T-cell (primary cell): ENCODE results near the gene PHYKPL. TPM values are rescaled to one million over a fixed set of nuclear protein-coding genes. Genes with fewer than 3 reads are reported as not detected.
A peak's percentile ranks its signal among the peaks of the same experiment; 100 is the strongest.
"Not testable (repeated sequence)": the region's sequence is repeated elsewhere in the genome, so short reads cannot be mapped to it uniquely, and the experiment has no call there.

Source experiments
- ATAC-seq, 4 experiments: fragments of 200-7000 bp in 3 of 4; fragments of 150-1000 bp in 1 of 4; cut with Tn5 transposase; replicated peaks in 1 of 4; 1 replicate in 3 of 4; 2 replicates in 1 of 4; pipeline ENCODE4 v1.10.0; 2021; ENCODE audit warnings: moderate library complexity in 3 of 4, mild to moderate bottlenecking in 2 of 4, moderate number of reproducible peaks in 1 of 4
- CTCF ChIA-PET, 2 donors: fragments of 300-600 bp; sonication (Branson Sonifier 250); formaldehyde crosslinking; loops; one replicate each; lab custom pipeline; 2022; ENCODE audit warnings: antibody characterized with exemption in 2 of 2; lab: Charles Lee
- POLR2A ChIA-PET, 2 donors: fragments of 300-600 bp; sonication (Branson Sonifier 250); formaldehyde crosslinking; loops; one replicate each; lab custom pipeline; 2022; ENCODE audit warnings: antibody characterized with exemption in 2 of 2; lab: Charles Lee
- DNase-seq, 35 experiments: peaks; one replicate each; pipeline versions ENCODE4 v3.0.0 to v3.0.0-alpha.2; 2013 to 2023
- H3K27ac ChIP-seq: one replicate; pipeline ENCODE4 v1.5.1; 2013; ENCODE audit warnings: low read length
- H3K27me3 ChIP-seq, 2 experiments: replicated peaks in 1 of 2; 1 replicate in 1 of 2; 2 replicates in 1 of 2; pipeline versions ENCODE4 v1.6.1 to v1.7.0; 2013; ENCODE audit warnings: low read length in 1 of 2, mixed read lengths in 1 of 2; ENCODE audit not compliant: control insufficient read depth in 2 of 2, insufficient read depth in 2 of 2; ENCODE audit errors: extremely low read depth in 1 of 2
- H3K36me3 ChIP-seq, 2 donors: 1 replicate in 1 of 2; 2 replicates in 1 of 2; pipeline versions ENCODE4 v1.6.1 to v1.7.0; 2013; ENCODE audit warnings: low read length in 1 of 2; ENCODE audit not compliant: control insufficient read depth in 2 of 2, insufficient read depth in 1 of 2; ENCODE audit errors: extremely low read depth in 1 of 2
- H3K4me1 ChIP-seq, 2 experiments: 1 replicate in 1 of 2; 2 replicates in 1 of 2; pipeline versions ENCODE4 v1.6.1 to v1.7.0; 2013; ENCODE audit warnings: low read length in 2 of 2, mixed read lengths in 1 of 2; ENCODE audit not compliant: insufficient read depth in 2 of 2, control insufficient read depth in 1 of 2; ENCODE audit errors: extremely low read depth in 1 of 2
- H3K4me3 ChIP-seq, 2 donors: 1 replicate in 1 of 2; 2 replicates in 1 of 2; pipeline versions ENCODE4 v1.5.1 to v1.7.0; 2013; ENCODE audit warnings: mild to moderate bottlenecking in 2 of 2, low read length in 1 of 2, moderate library complexity in 1 of 2; ENCODE audit not compliant: control insufficient read depth in 1 of 2; ENCODE audit errors: extremely low read depth in 1 of 2
- H3K9me3 ChIP-seq: 2 replicates; pipeline ENCODE4 v1.7.0; 2013
- H3K27ac Mint-ChIP-seq, 2 donors: one replicate each; pipeline ENCODE4 v1.8.0; 2020 to 2021; ENCODE audit warnings: mild to moderate bottlenecking in 2 of 2, mixed read lengths in 2 of 2
- H3K27me3 Mint-ChIP-seq, 2 donors: one replicate each; pipeline ENCODE4 v1.8.0; 2021 to 2022; ENCODE audit warnings: mixed read lengths in 2 of 2
- H3K36me3 Mint-ChIP-seq: one replicate; pipeline ENCODE4 v1.8.0; 2021; ENCODE audit warnings: mixed read lengths
- H3K4me1 Mint-ChIP-seq, 3 donors: one replicate each; pipeline ENCODE4 v1.8.0; 2020 to 2022; ENCODE audit warnings: mixed read lengths in 3 of 3, mild to moderate bottlenecking in 1 of 3
- H3K4me3 Mint-ChIP-seq, 3 donors: one replicate each; pipeline ENCODE4 v1.8.0; 2020 to 2022; ENCODE audit warnings: mild to moderate bottlenecking in 3 of 3, mixed read lengths in 3 of 3, moderate library complexity in 3 of 3
- H3K9me3 Mint-ChIP-seq, 3 donors: one replicate each; pipeline ENCODE4 v1.8.0; 2020 to 2022; ENCODE audit warnings: mixed read lengths in 3 of 3
- WGBS: methylation state at CpG from one replicate; pipeline ENCODE4 v1.1.5; 2013; ENCODE audit warnings: missing lambda C conversion rate; ENCODE audit not compliant: insufficient coverage; 5-methylcytosine and 5-hydroxymethylcytosine counted together
- total RNA-seq, 35 experiments: library from RNA in 6 of 35; stranded (reverse) in 6 of 35; fragments of 120-200 nt in 1 of 35; gene quantifications; one replicate each; pipeline versions ENCODE4 v1.2.1 to v1.2.4 and lab custom pipeline; 2013 to 2026

The PHYKPL gene
- total RNA-seq, 5 donors from 2014 or later (not counting 1 experiment from before 2014, with no cell fraction given): 135 to 208 (median 193) TPM

DNA sequence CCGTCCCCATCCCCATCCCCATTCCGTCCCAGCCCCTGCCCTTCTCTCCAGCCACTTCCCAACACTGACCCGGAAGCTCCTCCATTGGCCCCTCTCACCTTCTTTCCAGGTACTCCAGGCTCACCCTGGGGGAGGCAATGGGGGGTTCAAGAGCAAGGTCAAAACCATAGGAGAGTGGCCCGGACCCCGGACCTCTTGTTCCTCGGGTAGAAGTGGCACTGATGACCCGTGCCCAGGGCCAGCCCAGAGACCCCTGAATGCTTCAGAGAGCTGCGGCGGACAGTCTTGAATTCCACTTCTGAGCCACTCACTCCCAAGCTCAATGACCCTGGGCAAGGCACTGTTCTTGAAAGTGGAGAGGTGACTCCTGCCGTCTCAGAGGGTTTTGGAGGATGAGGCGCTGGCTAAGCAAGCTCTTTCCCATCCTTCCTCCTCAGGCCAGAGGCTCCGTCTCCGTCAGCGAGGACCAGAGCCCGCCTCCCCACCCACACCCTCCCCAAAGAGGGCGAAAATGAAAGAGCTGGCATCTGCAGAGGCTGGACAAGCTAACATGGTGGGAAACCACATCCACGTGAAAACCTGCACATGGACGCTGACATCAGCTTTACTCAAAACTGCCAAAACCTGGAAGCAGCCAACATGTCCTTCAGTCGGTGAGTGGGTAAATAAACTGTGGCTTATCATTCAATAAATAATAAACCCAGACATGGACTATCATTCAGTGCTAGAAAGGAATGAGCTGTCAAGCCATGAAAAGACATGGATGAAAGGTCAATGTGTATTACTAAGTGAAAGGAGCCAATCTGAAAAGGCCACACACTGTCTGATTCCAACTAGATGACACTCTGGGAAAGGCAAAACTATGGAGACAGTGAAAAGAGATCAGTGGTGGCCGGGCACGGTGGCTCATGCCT, 27.3 kb upstream of the PHYKPL start:
- Mint-ChIP-seq H3K36me3 (no peaks in the 10 kb centered on the region), H3K27me3 (no peaks in the 10 kb centered on the region), H3K27ac (no peak overlapping the region), H3K4me1 (no peaks in the 10 kb centered on the region), H3K4me3 (no peak overlapping the region), H3K9me3 (peaks cover 4 to 6% (median 4%) of the 10 kb centered on the region in 3 donors)
- ChIA-PET CTCF (no interaction called here), POLR2A (interaction anchor here in 1 of 2 donors (0.5 kb wide), 1 partner anchor 23 kb away, joined by 3 read pairs; no protein-coding TSS in a partner anchor)
- 64% methylated on average over 8 of the region's 21 CpGs for WGBS
- no peak for DNase-seq
- ATAC-seq: no peak
- Histone ChIP-seq H3K4me1 (no peaks in the 10 kb centered on the region), H3K27ac (no peak overlapping the region), H3K27me3 (peaks cover 0 to 8% of the 10 kb centered on the region in 2 experiments), H3K36me3 (no peaks in the 10 kb centered on the region), H3K4me3 (no peak overlapping the region), H3K9me3 (no peaks in the 10 kb centered on the region)

DNA sequence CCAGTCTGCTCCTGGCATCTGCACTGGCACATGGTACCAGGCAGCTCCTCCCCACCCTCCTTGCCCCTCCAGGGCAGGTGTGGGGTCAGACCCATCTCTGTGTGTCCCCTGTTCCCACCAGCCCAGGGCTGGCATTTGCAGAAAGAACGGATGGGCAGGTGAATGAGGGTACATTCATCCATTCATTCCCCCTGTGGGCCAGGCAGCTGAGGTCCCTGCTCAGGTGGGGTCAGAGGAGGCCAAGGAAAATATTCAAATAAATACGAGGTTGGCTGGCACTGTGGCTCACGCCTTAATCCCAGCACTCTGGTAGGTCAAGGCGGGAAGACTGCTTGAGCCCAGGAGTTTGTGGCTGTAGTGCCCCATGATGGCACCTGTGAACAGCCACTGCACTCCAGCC, 25.0 kb upstream of the PHYKPL start:
- no peaks in the 10 kb centered on the region for H3K36me3 ChIP-seq
- ATAC-seq (no peak), DNase-seq (no peak)
- H3K4me3 ChIP-seq: no peak overlapping the region
- H3K36me3 Mint-ChIP-seq: no peaks in the 10 kb centered on the region
- CTCF ChIA-PET: no interaction called here
- no peak overlapping the region for H3K27ac ChIP-seq
- no peak overlapping the region for H3K4me3 Mint-ChIP-seq
- peaks cover 0 to 11% of the 10 kb centered on the region in 2 experiments for H3K27me3 ChIP-seq
- peaks cover 0 to 1% (median 0%) of the 10 kb centered on the region in 3 donors for H3K9me3 Mint-ChIP-seq
- WGBS: 83% methylated on average over 4 of the region's 4 CpGs
- no peak overlapping the region for H3K27ac Mint-ChIP-seq
- POLR2A ChIA-PET: no interaction called here
- H3K4me1 ChIP-seq: no peaks in the 10 kb centered on the region
- no peaks in the 10 kb centered on the region for H3K9me3 ChIP-seq
- no peaks in the 10 kb centered on the region for H3K27me3 Mint-ChIP-seq
- no peaks in the 10 kb centered on the region for H3K4me1 Mint-ChIP-seq

DNA sequence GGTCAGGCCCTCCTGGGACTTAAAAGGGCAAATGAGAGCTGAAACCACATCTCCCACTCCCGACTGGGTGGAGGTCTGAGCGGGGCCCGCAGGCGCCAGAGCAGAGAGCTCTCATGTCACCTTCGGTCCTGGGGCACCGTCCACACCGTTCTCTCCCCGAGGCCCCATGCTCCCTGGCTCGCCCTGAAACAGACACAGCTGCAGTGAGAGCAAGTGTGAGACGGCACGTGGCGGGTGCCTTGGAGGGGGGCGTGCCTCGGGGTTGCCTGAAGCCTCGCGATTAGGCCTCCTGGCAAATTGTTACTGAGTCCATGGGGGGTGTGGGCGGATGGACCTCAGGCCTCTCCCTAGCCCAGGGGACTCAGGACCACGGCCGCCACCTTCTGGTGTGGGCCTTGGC, 24.1 kb upstream of the PHYKPL start:
- DNase-seq: no peak
- Mint-ChIP-seq H3K9me3 (no peaks in the 10 kb centered on the region), H3K27ac (no peak overlapping the region), H3K4me1 (no peaks in the 10 kb centered on the region), H3K4me3 (no peak overlapping the region), H3K27me3 (no peaks in the 10 kb centered on the region), H3K36me3 (no peaks in the 10 kb centered on the region)
- H3K4me1 ChIP-seq: no peaks in the 10 kb centered on the region
- 85% methylated on average over 18 of the region's 19 CpGs for WGBS
- no peaks in the 10 kb centered on the region for H3K36me3 ChIP-seq
- no peak overlapping the region for H3K27ac ChIP-seq
- no peaks in the 10 kb centered on the region for H3K9me3 ChIP-seq
- ATAC-seq: no peak
- H3K4me3 ChIP-seq: no peak overlapping the region
- ChIA-PET POLR2A (no interaction called here), CTCF (no interaction called here)
- peaks cover 0 to 9% of the 10 kb centered on the region in 2 experiments for H3K27me3 ChIP-seq

DNA sequence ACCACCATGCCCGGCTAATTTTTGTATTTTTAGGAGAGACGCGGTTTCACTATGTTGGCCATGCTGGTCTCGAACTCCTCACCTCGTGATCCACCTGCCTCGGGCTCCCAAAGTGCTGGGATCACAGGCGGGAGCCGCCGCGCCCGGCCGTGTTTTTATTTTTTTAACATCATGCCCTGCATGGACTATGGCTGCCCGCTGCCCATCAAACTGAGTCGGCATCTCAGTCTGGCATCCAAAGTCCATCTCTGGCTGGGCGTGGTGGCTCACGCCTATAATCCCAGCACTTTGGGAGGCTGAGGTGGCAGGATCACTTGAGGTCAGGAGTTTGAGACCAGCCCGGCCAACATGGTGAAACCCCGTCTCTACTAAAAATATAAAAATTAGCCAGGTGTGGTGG, 21.0 kb upstream of the PHYKPL start:
- not testable (repeated sequence) for H3K4me3 Mint-ChIP-seq, H3K27me3 Mint-ChIP-seq

DNA sequence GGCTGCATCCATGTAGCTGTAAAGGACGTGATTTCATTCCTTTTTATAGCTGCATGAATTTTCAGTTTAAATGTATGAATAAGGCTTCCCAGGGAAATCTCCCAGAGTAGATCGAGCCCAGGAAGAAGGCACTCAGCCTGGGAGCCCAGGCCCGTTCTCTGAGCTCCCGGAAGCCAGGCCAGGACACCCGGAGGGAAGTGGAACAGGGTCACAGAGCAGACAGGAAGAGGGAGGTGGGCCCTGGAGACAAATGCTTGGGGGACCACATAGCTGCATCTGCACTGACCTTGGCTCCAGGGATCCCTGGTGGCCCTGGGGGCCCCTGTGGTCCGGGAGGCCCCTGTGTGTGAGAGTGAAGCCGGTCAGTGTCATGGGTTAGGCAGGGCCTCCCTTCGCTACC, 19.7 kb upstream of the PHYKPL start:
- Histone ChIP-seq H3K4me1 (peaks cover 0 to 33% of the 10 kb centered on the region in 2 experiments), H3K27ac (no peak overlapping the region), H3K4me3 (no peak overlapping the region), H3K36me3 (no peaks in the 10 kb centered on the region), H3K9me3 (no peaks in the 10 kb centered on the region), H3K27me3 (peaks cover 0 to 7% of the 10 kb centered on the region in 2 experiments)
- peaks cover 16 to 21% (median 17%) of the 10 kb centered on the region in 3 donors for H3K4me1 Mint-ChIP-seq
- ATAC-seq: no peak
- no peak overlapping the region for H3K4me3 Mint-ChIP-seq
- no peaks in the 10 kb centered on the region for H3K36me3 Mint-ChIP-seq
- H3K27ac Mint-ChIP-seq: no peak overlapping the region
- 52% methylated on average over 5 of the region's 8 CpGs for WGBS
- DNase-seq: no peak
- H3K27me3 Mint-ChIP-seq: no peaks in the 10 kb centered on the region
- ChIA-PET CTCF (no interaction called here), POLR2A (interaction anchor here in 1 of 2 donors (0.7 kb wide), 1 partner anchor 299 kb away, joined by 16 read pairs; no protein-coding TSS in a partner anchor)
- no peaks in the 10 kb centered on the region for H3K9me3 Mint-ChIP-seq

More for the DNA sequence above, 21.0 kb upstream of the PHYKPL start:
- H3K9me3 Mint-ChIP-seq, H3K36me3 Mint-ChIP-seq, H3K36me3 ChIP-seq, POLR2A ChIA-PET, DNase-seq, H3K4me3 ChIP-seq, H3K27ac ChIP-seq, H3K27me3 ChIP-seq, ATAC-seq, H3K9me3 ChIP-seq, CTCF ChIA-PET, H3K27ac Mint-ChIP-seq: not testable (repeated sequence)
- peaks cover 0 to 20% of the 10 kb centered on the region in 2 experiments for H3K4me1 ChIP-seq
- WGBS: 88% methylated on average over 13 of the region's 18 CpGs
- H3K4me1 Mint-ChIP-seq: peaks cover 12 to 14% (median 12%) of the 10 kb centered on the region in 3 donors

DNA sequence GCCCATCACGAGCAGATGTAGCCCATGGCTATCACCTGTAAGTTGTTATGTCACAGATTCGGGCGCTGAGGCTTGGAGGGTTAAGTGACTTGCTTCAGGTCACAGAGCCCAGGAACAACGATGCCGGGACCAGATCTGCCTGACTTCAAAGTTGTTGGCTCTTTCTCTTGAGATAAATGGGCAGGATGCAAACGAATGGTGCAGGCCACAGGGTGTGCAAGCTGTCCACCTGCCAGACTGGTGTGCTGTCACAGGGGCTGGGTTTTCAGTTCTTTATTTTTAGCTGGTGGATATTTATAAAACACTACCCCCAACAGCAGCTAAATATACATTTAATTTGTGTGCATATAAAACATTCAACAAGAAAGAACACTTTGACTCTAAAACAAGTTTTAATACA, 17.7 kb upstream of the PHYKPL start:
- no peaks in the 10 kb centered on the region for H3K27me3 Mint-ChIP-seq
- DNase-seq (no peak), ATAC-seq (no peak)
- no peak overlapping the region for H3K27ac ChIP-seq
- H3K36me3 Mint-ChIP-seq: no peaks in the 10 kb centered on the region
- peaks cover 16 to 25% (median 17%) of the 10 kb centered on the region in 3 donors for H3K4me1 Mint-ChIP-seq
- peaks cover 0 to 4% of the 10 kb centered on the region in 2 experiments for H3K27me3 ChIP-seq
- WGBS: 72% methylated on average over 3 of the region's 6 CpGs
- H3K9me3 Mint-ChIP-seq: no peaks in the 10 kb centered on the region
- no peaks in the 10 kb centered on the region for H3K36me3 ChIP-seq
- H3K27ac Mint-ChIP-seq: peak overlapping the region; percentile 49 to 66
- H3K9me3 ChIP-seq: no peaks in the 10 kb centered on the region
- peaks cover 0 to 36% of the 10 kb centered on the region in 2 experiments for H3K4me1 ChIP-seq
- H3K4me3 Mint-ChIP-seq: peak overlapping the region in 1 of 3 donors; percentile 73
- ChIA-PET POLR2A (no interaction called here), CTCF (interaction anchor here in 1 of 2 donors (1.2 kb wide), 1 partner anchor 11 kb away, joined by 3 read pairs; no protein-coding TSS in a partner anchor)
- no peak overlapping the region for H3K4me3 ChIP-seq
